Panc1 (cell line): ENCODE results near the gene GLRX.

Experiments
- CTCF ChIP-seq: fragments of 450-650 bp; IDR thresholded peaks from 2 replicates; pipeline ENCODE4 v1.5.1; 2017; ENCODE audit warnings: mild to moderate bottlenecking
- POLR2AphosphoS5 ChIP-seq: IDR thresholded peaks from 2 replicates; pipeline ENCODE4 v1.6.1; 2012; ENCODE audit warnings: mild to moderate bottlenecking, low read depth, low read length, moderate library complexity

- TF ChIP-seq CTCF: no peak
- TF ChIP-seq POLR2AphosphoS5: no peak
These were observed 2.2 kb upstream of the GLRX start for GRCh38 chr5:95824747-95825146.
